SU-DHL-6 (cell line): ENCODE measurements around the gene PDF.

Experiments
- H2AFZ ChIP-seq: fragments of 200-600 bp; sonication (generic); 2 replicates; pipeline ENCODE4 v1.6.1; 2014; ENCODE audit warnings: low read depth, mild to moderate bottlenecking, moderate library complexity, mixed read lengths, antibody characterized with exemption, low read length; ENCODE audit not compliant: severe bottlenecking
- H3F3A ChIP-seq: fragments of 200-600 bp; shearing (Covaris generic); 2 replicates; pipeline ENCODE4 v1.6.0; 2016; ENCODE audit warnings: antibody characterized with exemption, mild to moderate bottlenecking; ENCODE audit not compliant: insufficient read depth
- H3K27ac ChIP-seq: fragments of 200-600 bp; sonication (generic); 2 replicates; pipeline ENCODE4 v1.5.1; 2016; ENCODE audit warnings: low read depth, mild to moderate bottlenecking, low read length, moderate library complexity, mixed read lengths
- H3K27me3 ChIP-seq: fragments of 200-600 bp; sonication (generic), shearing (Covaris generic); 2 replicates; pipeline ENCODE4 v1.6.0; 2014; ENCODE audit warnings: mild to moderate bottlenecking, low read length
- H3K36me3 ChIP-seq: fragments of 200-600 bp; sonication (generic); 2 replicates; pipeline ENCODE4 v1.6.1; 2014; ENCODE audit warnings: mild to moderate bottlenecking, low read length, mixed read lengths
- H3K4me2 ChIP-seq: fragments of 300-600, 200-600 bp; shearing (Covaris generic), sonication (generic); 2 replicates; pipeline ENCODE4 v1.6.0; 2014; ENCODE audit warnings: low read length, low read depth, mild to moderate bottlenecking; ENCODE audit not compliant: poor library complexity, severe bottlenecking
- H3K4me3 ChIP-seq: fragments of 200-600 bp; sonication (generic); 2 replicates; pipeline ENCODE4 v1.5.1; 2014; ENCODE audit warnings: antibody characterized with exemption, low read length, mild to moderate bottlenecking, mixed read lengths; ENCODE audit not compliant: insufficient read depth, poor library complexity, severe bottlenecking
- H3K79me2 ChIP-seq: fragments of 200-600 bp; sonication (generic); 2 replicates; pipeline ENCODE4 v1.6.1; 2014; ENCODE audit warnings: mild to moderate bottlenecking, low read length, moderate library complexity; ENCODE audit not compliant: insufficient read depth
- H3K9ac ChIP-seq: fragments of 200-600 bp; sonication (generic); 2 replicates; pipeline ENCODE4 v1.7.0; 2014; ENCODE audit warnings: mild to moderate bottlenecking, low read length
- H3K9me2 ChIP-seq: fragments of 200-600 bp; sonication (generic); replicated peaks from 2 replicates; pipeline ENCODE4 v1.6.1; 2014; ENCODE audit warnings: low read length; ENCODE audit not compliant: insufficient read depth
- H3K9me3 ChIP-seq: fragments of 200-600 bp; sonication (generic); 2 replicates; pipeline ENCODE4 v1.6.1; 2014; ENCODE audit warnings: low read length, mixed read lengths; ENCODE audit not compliant: insufficient read depth
- H4K20me1 ChIP-seq: fragments of 200-600 bp; sonication (generic); 2 replicates; pipeline ENCODE4 v1.6.1; 2014; ENCODE audit warnings: low read depth, mild to moderate bottlenecking, antibody characterized with exemption, low read length, moderate library complexity, mixed read lengths
- EZH2phosphoT487 ChIP-seq: fragments of 200-600 bp; sonication (generic), shearing (Covaris generic); conservative IDR thresholded peaks from 2 replicates; pipeline ENCODE4 v1.6.1; 2018; ENCODE audit warnings: mild to moderate bottlenecking, antibody characterized with exemption, low read length, moderate library complexity, mixed read lengths
- TF ChIP-seq, protein P1 (sequence below): fragments of 200-600 bp; sonication (generic); IDR thresholded peaks from one replicate; pipeline ENCODE4 v1.5.1; 2017; ENCODE audit warnings: antibody characterized with exemption, mild to moderate bottlenecking, low read length, moderate library complexity; ENCODE audit not compliant: insufficient read depth, poor library complexity, severe bottlenecking

The PDF gene

DNA sequence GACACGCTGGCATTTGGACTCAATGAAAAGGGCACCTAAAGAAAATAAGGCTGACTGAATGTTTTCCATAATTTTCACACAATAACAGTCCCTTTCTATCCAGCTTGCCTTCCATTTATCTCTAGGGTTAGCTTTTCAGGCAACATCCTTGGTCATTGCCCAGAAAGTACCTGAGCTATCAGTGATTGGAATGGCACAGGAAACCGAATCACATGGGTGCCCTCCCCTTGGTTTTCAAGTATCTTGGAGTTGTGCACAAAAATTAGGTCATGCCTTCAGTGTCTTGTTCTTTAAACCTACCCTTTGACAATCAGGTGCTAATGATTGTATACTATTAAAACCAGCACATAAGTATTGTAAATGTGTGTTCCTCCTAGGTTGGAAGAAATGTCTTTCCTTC lies 22.5 kb downstream of the PDF start:
- H3K9me3 ChIP-seq = no peaks in the 10 kb centered on the region

GRCh38 chr16:69307091-69307490 lies 23.3 kb downstream of the PDF start:
- H3K27ac ChIP-seq = no peak overlapping the region
- H3K4me2 ChIP-seq = no peak overlapping the region
- no peak overlapping the region for H3K4me3 ChIP-seq
- no peak overlapping the region for H2AFZ ChIP-seq
- no peaks in the 10 kb centered on the region for H3K9me2 ChIP-seq
- H4K20me1 ChIP-seq = no peaks in the 10 kb centered on the region
- H3K9me3 ChIP-seq = no peaks in the 10 kb centered on the region
- peaks cover 19% of the 10 kb centered on the region for H3F3A ChIP-seq
- no peak overlapping the region for H3K9ac ChIP-seq
- H3K27me3 ChIP-seq = no peaks in the 10 kb centered on the region
- no peaks in the 10 kb centered on the region for H3K36me3 ChIP-seq
- H3K79me2 ChIP-seq = peaks cover 5% of the 10 kb centered on the region
- no peak for TF ChIP-seq EZH2phosphoT487
- TF ChIP-seq, protein P1, sequence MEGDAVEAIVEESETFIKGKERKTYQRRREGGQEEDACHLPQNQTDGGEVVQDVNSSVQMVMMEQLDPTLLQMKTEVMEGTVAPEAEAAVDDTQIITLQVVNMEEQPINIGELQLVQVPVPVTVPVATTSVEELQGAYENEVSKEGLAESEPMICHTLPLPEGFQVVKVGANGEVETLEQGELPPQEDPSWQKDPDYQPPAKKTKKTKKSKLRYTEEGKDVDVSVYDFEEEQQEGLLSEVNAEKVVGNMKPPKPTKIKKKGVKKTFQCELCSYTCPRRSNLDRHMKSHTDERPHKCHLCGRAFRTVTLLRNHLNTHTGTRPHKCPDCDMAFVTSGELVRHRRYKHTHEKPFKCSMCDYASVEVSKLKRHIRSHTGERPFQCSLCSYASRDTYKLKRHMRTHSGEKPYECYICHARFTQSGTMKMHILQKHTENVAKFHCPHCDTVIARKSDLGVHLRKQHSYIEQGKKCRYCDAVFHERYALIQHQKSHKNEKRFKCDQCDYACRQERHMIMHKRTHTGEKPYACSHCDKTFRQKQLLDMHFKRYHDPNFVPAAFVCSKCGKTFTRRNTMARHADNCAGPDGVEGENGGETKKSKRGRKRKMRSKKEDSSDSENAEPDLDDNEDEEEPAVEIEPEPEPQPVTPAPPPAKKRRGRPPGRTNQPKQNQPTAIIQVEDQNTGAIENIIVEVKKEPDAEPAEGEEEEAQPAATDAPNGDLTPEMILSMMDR = no peak

More for the DNA sequence above, 22.5 kb downstream of the PDF start:
- no peak overlapping the region for H2AFZ ChIP-seq
- H3K79me2 ChIP-seq = peaks cover 11% of the 10 kb centered on the region
- no peaks in the 10 kb centered on the region for H3K36me3 ChIP-seq
- H3K27me3 ChIP-seq = no peaks in the 10 kb centered on the region
- no peak overlapping the region for H3K27ac ChIP-seq
- no peak for TF ChIP-seq EZH2phosphoT487
- TF ChIP-seq, protein P1 = no peak
- H3K9ac ChIP-seq = no peak overlapping the region
- no peaks in the 10 kb centered on the region; the same call in 1 of the 2 replicates for H4K20me1 ChIP-seq
- peaks cover 19% of the 10 kb centered on the region for H3F3A ChIP-seq
- H3K9me2 ChIP-seq = no peaks in the 10 kb centered on the region
- H3K4me2 ChIP-seq = no peak overlapping the region
- no peak overlapping the region for H3K4me3 ChIP-seq

DNA sequence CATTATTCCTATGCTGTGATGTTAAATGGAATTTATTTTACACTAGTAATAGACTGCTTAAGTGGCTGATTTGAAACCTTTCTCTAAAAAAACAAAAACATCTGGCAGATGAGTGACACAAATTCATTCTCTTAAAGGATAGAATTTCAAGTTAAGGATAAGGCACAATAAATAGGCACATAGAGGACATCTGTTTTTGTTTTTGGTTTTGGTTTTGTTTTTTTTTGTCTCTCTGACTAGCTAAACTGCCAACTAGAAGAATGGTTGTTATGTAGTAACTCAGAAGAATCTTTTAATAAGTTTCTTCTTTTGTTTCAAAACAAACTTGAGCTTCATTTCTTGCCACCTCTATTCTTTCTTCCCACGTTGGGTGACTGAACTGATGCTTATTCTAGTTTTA lies 24.4 kb downstream of the PDF start:
- Histone ChIP-seq H3K4me2 (no peak overlapping the region), H3K9me3 (no peaks in the 10 kb centered on the region), H3K27ac (no peak overlapping the region), H3K4me3 (no peak overlapping the region), H4K20me1 (no peaks in the 10 kb centered on the region), H3K27me3 (no peaks in the 10 kb centered on the region), H3K79me2 (no peaks in the 10 kb centered on the region), H2AFZ (no peak overlapping the region), H3K36me3 (no peaks in the 10 kb centered on the region), H3K9me2 (no peaks in the 10 kb centered on the region), H3K9ac (no peak overlapping the region), H3F3A (peaks cover 19% of the 10 kb centered on the region)
- TF ChIP-seq, protein P1 = no peak
- no peak for TF ChIP-seq EZH2phosphoT487
